IMR-90 (cell line): ENCODE measurements around the gene DNAH3. TPM values are rescaled to one million over a fixed set of nuclear protein-coding genes. Genes with fewer than 3 reads are reported as not detected.

Source experiments
- ATAC-seq: fragments of 200-7000 bp; cut with Tn5 transposase; 2 replicates; pipeline ENCODE4 v1.9.1; 2020; ENCODE audit warnings: low read depth, mild to moderate bottlenecking, moderate library complexity
- BruUV-seq: library from RNA; stranded (reverse); fragments of 400-500 nt; replicated peaks from 2 replicates; lab custom pipeline; 2021; lab: Mats Ljungman, UMichigan
- CTCF ChIA-PET: fragments of 300-600 bp; formaldehyde crosslinking; extraction: SDS; loops from one replicate; lab custom pipeline; 2021; ENCODE audit warnings: antibody characterized with exemption; lab: Yijun Ruan, JAX
- POLR2A ChIA-PET: fragments of 300-600 bp; sonication (Branson Sonifier 250); formaldehyde crosslinking; loops from one replicate; lab custom pipeline; 2022; ENCODE audit warnings: antibody characterized with exemption; ENCODE audit not compliant: unreplicated experiment; lab: Charles Lee
- DNase-seq: peaks from one replicate; pipeline ENCODE4 v3.0.0; 2013
- H2AFZ ChIP-seq: replicated peaks from 2 replicates; pipeline ENCODE3; 2013; ENCODE audit warnings: low read length, mild to moderate bottlenecking; ENCODE audit not compliant: poor library complexity
- H2AK5ac ChIP-seq: 2 replicates; pipeline ENCODE4 v1.6.1; 2013; ENCODE audit warnings: low read depth, low read length, inconsistent platforms
- H2AK9ac ChIP-seq: replicated peaks from 2 replicates; pipeline ENCODE3; 2013; ENCODE audit warnings: mild to moderate bottlenecking, low read depth, low read length, moderate library complexity; ENCODE audit not compliant: poor library complexity
- H2BK120ac ChIP-seq: 2 replicates; pipeline ENCODE4 v1.6.1; 2013; ENCODE audit warnings: low read depth, low read length, inconsistent platforms
- H2BK15ac ChIP-seq: 3 replicates; pipeline ENCODE4 v1.6.1; 2013; ENCODE audit warnings: low read depth, low read length, inconsistent platforms
- H2BK20ac ChIP-seq: 2 replicates; pipeline ENCODE4 v1.6.1; 2013; ENCODE audit warnings: low read depth, mild to moderate bottlenecking, inconsistent platforms, low read length, moderate library complexity
- H2BK5ac ChIP-seq: 2 replicates; pipeline ENCODE4 v1.6.1; 2013; ENCODE audit warnings: mild to moderate bottlenecking, low read depth, low read length, inconsistent platforms; ENCODE audit not compliant: poor library complexity, severe bottlenecking
- H3K14ac ChIP-seq: replicated peaks from 2 replicates; pipeline ENCODE4 v1.6.1; 2013; ENCODE audit warnings: low read depth, low read length, inconsistent platforms
- H3K18ac ChIP-seq: 2 replicates; pipeline ENCODE4 v1.6.1; 2013; ENCODE audit warnings: low read depth, low read length, control low read depth
- H3K23ac ChIP-seq: 2 replicates; pipeline ENCODE4 v1.6.1; 2013; ENCODE audit warnings: low read depth, low read length, inconsistent platforms
- H3K27ac ChIP-seq: 2 replicates; pipeline ENCODE4 v1.5.1; 2013; ENCODE audit warnings: mild to moderate bottlenecking, control low read depth, low read length; ENCODE audit not compliant: insufficient read depth
- H3K27me3 ChIP-seq: 2 replicates; pipeline ENCODE4 v1.6.1; 2013; ENCODE audit warnings: low read length; ENCODE audit not compliant: control insufficient read depth, insufficient read depth
- H3K36me3 ChIP-seq: 2 replicates; pipeline ENCODE4 v1.6.1; 2013; ENCODE audit warnings: low read length, mixed read lengths; ENCODE audit not compliant: control insufficient read depth, insufficient read depth
- H3K4ac ChIP-seq: 2 replicates; pipeline ENCODE4 v1.6.1; 2013; ENCODE audit warnings: low read depth, low read length, inconsistent platforms
- H3K4me1 ChIP-seq: 2 replicates; pipeline ENCODE4 v1.6.1; 2013; ENCODE audit warnings: low read length, mixed read lengths; ENCODE audit not compliant: control insufficient read depth, insufficient read depth
- H3K4me2 ChIP-seq: 2 replicates; pipeline ENCODE4 v1.6.1; 2013; ENCODE audit warnings: low read depth, mild to moderate bottlenecking, control low read depth, low read length, moderate library complexity
- H3K4me3 ChIP-seq: 2 replicates; pipeline ENCODE4 v1.5.1; 2013; ENCODE audit warnings: low read depth, mild to moderate bottlenecking, control low read depth, low read length, moderate library complexity; ENCODE audit not compliant: insufficient read depth
- H3K56ac ChIP-seq: 2 replicates; pipeline ENCODE4 v1.6.1; 2013; ENCODE audit warnings: low read length, inconsistent platforms; ENCODE audit not compliant: insufficient read depth; ENCODE audit errors: extremely low read depth
- H3K79me1 ChIP-seq, 2 experiments: 2 replicates each; pipeline ENCODE4 v1.6.1; 2013; ENCODE audit warnings: low read length in 2 of 2, inconsistent platforms in 1 of 2, low read depth in 1 of 2
- H3K9ac ChIP-seq: 2 replicates; pipeline ENCODE4 v1.6.1; 2013; ENCODE audit warnings: low read depth, low read length, control low read depth
- H3K9me1 ChIP-seq: 2 replicates; pipeline ENCODE4 v1.6.1; 2013; ENCODE audit warnings: low read length, inconsistent platforms; ENCODE audit not compliant: insufficient read depth
- H3K9me3 ChIP-seq: 2 replicates; pipeline ENCODE4 v1.6.1; 2013; ENCODE audit warnings: low read length; ENCODE audit not compliant: control insufficient read depth, insufficient read depth
- H4K20me1 ChIP-seq: 2 replicates; pipeline ENCODE4 v1.6.1; 2013; ENCODE audit warnings: low read length, inconsistent platforms; ENCODE audit not compliant: insufficient read depth
- H4K5ac ChIP-seq: 2 replicates; pipeline ENCODE4 v1.6.1; 2013; ENCODE audit warnings: mild to moderate bottlenecking, low read depth, low read length, control low read depth
- H4K8ac ChIP-seq, 2 experiments: 2 replicates each; pipeline ENCODE4 v1.6.1; 2013; ENCODE audit warnings: low read depth in 2 of 2, low read length in 2 of 2, control low read depth in 1 of 2, inconsistent platforms in 1 of 2
- H4K91ac ChIP-seq: 2 replicates; pipeline ENCODE4 v1.6.1; 2013; ENCODE audit warnings: low read depth, low read length, inconsistent platforms; ENCODE audit not compliant: insufficient read depth
- POLR2A ChIP-seq: IDR thresholded peaks from 2 replicates; pipeline ENCODE4 v1.6.1; 2012; ENCODE audit warnings: mild to moderate bottlenecking, low read depth, low read length
- RCOR1 ChIP-seq: IDR thresholded peaks from 2 replicates; pipeline ENCODE4 v1.6.1; 2012; ENCODE audit warnings: mild to moderate bottlenecking, low read length, improper control_type of control experiment; ENCODE audit not compliant: insufficient replicate concordance
- WGBS, 2 experiments: methylation state at CpG; one replicate each; pipeline versions ENCODE4 v1.1.5 to v1.1.7; 2013; ENCODE audit warnings: missing lambda C conversion rate in 2 of 2; ENCODE audit not compliant: insufficient read length in 1 of 2; ENCODE audit errors: extremely low coverage in 2 of 2; 5-methylcytosine and 5-hydroxymethylcytosine counted together
- dilution Hi-C: fragments of 300-500 bp; cut with HindIII; formaldehyde crosslinking; loops from one replicate; pipeline ENCODE4 v1.14.3; 2018; ENCODE audit warnings: low sequenced_read_pairs; ENCODE audit not compliant: unreplicated experiment
- in situ Hi-C: fragments of 300-500 bp; cut with MboI; formaldehyde crosslinking; loops from 3 replicates; pipeline ENCODE4 v1.14.3; 2019; ENCODE audit warnings: low sequenced_read_pairs, inconsistent platforms, mixed read lengths
- intact Hi-C: fragments of 100-400 bp; cut with micrococcal nuclease; formaldehyde crosslinking; loops from 2 replicates; pipeline ENCODE4 v1.10.0; 2022
- polyA plus RNA-seq, 3 experiments: library from polyadenylated mRNA; depleted of rRNA; stranded (reverse); fragments of >200 nt; gene quantifications; 2 replicates each; pipeline ENCODE4 v1.2.3, GENCODE V29; 2012; ENCODE audit warnings: low replicate concordance in 1 of 3
- total RNA-seq: library from RNA; depleted of rRNA; stranded (reverse); fragments of >200 nt; gene quantifications from 2 replicates; pipeline ENCODE4 v1.2.3, GENCODE V29; 2012

DNAH3 gene
- total and polyA plus RNA-seq, 2 of the 4 experiments (the other 2 are of a cell fraction) = not detected

DNA sequence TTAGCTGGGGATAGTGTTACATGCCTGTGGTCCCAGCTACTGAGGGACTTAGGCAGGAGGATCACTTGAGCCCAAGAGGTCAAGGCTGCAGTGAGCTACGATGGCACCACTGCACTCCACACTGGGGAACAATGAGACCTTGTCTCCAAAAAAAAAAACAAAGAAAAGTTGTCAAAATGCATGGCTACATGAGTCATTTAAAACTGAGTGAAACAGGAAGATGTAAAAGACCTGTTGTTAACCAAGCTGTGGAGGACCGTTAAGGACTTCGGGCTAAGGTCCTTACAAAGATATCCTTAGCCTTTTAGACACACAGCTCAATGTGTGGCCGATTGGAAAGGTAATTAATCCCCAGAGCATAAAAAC is 35.7 kb upstream of the DNAH3 start:
- no peak overlapping the region for H3K56ac ChIP-seq
- no peak overlapping the region for H3K27ac ChIP-seq
- dilution Hi-C loops = no loop called here
- no peak overlapping the region for H3K14ac ChIP-seq
- no peaks in the 10 kb centered on the region; the same call in 1 of the 2 replicates for H3K9me3 ChIP-seq
- no peak overlapping the region for H3K23ac ChIP-seq
- H2AK5ac ChIP-seq = no peak overlapping the region
- BruUV-seq = no TSS peak
- CTCF ChIA-PET = interaction anchor here (0.6 to 2.0 kb wide), 2 partner anchors 17 to 114 kb away, joined by 3 to 17 read pairs; no protein-coding TSS in a partner anchor
- H4K8ac ChIP-seq = no peak overlapping the region
- H3K4me2 ChIP-seq = no peak overlapping the region
- H3K4me1 ChIP-seq = peaks cover 6% of the 10 kb centered on the region
- H3K4me3 ChIP-seq = no peak overlapping the region
- in situ Hi-C loops = loop anchor here (5.0 kb wide), 1 partner anchor 111 kb away; no protein-coding TSS in a partner anchor
- no peak overlapping the region for H4K91ac ChIP-seq
- WGBS, 2 experiments = 80% methylated on average over 1 of the region's 4 CpGs; no CpG with 5 or more reads in 1 of the 2 experiments
- POLR2A ChIA-PET = interaction anchor here (0.6 kb wide), 1 partner anchor 11 kb away, joined by 3 read pairs; no protein-coding TSS in a partner anchor
- no peak overlapping the region for H4K5ac ChIP-seq
- no peaks in the 10 kb centered on the region for H4K20me1 ChIP-seq
- H2BK20ac ChIP-seq = no peak overlapping the region
- DNase-seq (peak; percentile 23), ATAC-seq (no peak)
- H2BK15ac ChIP-seq = no peak overlapping the region
- no peak overlapping the region for H3K4ac ChIP-seq
- no peak overlapping the region for H3K18ac ChIP-seq
- no peaks in the 10 kb centered on the region for H3K9me1 ChIP-seq
- H3K36me3 ChIP-seq = peaks cover 10% of the 10 kb centered on the region
- H2AK9ac ChIP-seq = no peak overlapping the region
- no peaks in the 10 kb centered on the region for H3K79me1 ChIP-seq
- no peak overlapping the region for H2BK5ac ChIP-seq
- no peak overlapping the region for H2AFZ ChIP-seq
- intact Hi-C loops = no loop called here
- TF ChIP-seq RCOR1 (no peak), POLR2A (no peak)
- H3K27me3 ChIP-seq = no peaks in the 10 kb centered on the region
- H3K9ac ChIP-seq = no peak overlapping the region
- no peak overlapping the region for H2BK120ac ChIP-seq
